GM18526 (cell line): ENCODE measurements around the gene TMEM14C.

Source experiments
- POLR2A ChIP-seq: IDR thresholded peaks from 3 replicates; pipeline ENCODE4 v1.6.1; 2011; ENCODE audit not compliant: insufficient read length; ENCODE audit errors: extremely low read depth

Gene TMEM14C

DNA sequence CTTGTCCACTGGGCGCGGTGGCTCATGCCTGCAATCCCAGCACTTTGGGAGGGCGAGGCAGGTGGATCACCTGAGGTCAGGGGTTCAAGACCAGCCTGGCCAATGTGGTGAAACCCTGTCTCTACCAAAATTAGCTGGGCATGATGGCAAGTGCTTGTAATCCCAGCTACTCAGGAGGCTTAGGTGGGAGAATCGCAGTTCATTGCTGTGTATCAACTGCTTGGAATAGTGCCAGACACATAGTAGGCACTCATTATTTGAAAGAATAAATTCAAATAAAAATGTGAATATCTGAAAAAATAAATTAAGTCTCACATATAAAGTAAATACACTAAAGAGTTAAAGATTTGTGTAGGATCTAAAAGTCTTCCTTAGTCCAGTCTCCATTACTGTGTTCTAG is 26.2 kb upstream of the TMEM14C start:
- TF ChIP-seq POLR2A: no peak

DNA sequence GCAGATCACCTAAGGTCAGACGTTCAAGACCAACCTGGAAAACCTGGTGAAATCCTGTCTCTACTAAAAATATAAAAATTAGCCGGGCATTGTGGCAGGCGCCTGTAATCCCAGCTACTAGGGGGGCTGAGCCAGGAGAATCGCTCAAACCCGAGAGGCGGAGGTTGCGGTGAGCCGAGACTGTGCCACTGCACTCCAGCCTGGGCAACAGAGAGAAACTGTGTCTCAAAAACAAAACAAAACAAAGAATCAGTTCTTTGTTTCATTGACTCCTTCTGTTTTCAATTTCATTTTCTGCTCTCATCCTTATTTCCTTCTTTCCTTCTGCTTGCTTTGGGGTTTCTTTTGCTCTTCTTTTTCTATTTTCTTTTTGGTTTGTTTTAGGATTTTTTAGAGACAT is 8.9 kb upstream of the TMEM14C start:
- no peak for TF ChIP-seq POLR2A

DNA sequence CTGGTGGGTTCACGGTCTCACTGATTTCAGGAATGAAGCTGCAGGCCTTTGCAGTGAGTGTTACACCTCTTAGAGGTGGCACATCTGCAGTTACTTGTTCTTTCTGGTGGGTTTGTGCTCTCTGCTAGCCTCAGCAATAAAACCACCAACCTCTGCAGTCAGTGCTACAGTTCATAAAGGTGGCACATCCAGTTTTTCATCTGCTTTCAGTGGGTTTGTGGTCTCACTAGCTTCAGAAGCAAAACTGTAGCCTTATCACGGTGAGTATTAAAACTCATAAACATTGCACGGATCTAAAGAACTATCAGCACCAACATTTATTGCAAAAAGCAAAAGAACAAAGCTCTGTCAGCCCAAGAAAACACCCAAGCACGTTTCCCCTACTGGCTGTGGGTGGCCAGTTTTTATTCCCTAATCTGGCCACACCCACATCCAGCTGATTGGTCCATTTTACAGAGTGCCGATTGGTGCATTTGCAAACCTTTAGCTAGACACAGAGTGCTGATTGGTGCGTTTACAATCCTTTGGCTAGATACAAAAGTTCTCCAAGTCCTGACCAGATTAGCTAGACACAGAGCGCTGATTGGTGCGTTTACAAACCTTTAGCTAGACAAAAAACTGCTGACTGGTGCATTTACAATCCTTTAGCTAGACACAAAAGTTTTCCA is 3.4 kb upstream of the TMEM14C start:
- TF ChIP-seq POLR2A: no peak

DNA sequence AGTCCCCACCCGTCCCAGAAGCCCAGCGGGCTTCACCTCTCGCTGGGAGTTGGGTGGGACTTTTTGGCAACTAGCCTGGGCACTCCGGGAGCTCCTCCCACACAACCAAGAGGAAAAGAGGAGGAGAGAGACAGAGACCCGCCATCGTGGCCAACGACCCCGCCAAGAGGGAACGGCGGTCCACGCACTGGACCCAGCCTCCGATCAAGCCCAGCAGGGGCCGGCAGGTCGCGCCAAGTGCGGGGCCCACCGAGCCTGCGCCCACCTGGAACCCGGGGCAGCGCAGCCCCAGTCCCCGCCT is 3.0 kb upstream of the TMEM14C start:
- no peak for TF ChIP-seq POLR2A

DNA sequence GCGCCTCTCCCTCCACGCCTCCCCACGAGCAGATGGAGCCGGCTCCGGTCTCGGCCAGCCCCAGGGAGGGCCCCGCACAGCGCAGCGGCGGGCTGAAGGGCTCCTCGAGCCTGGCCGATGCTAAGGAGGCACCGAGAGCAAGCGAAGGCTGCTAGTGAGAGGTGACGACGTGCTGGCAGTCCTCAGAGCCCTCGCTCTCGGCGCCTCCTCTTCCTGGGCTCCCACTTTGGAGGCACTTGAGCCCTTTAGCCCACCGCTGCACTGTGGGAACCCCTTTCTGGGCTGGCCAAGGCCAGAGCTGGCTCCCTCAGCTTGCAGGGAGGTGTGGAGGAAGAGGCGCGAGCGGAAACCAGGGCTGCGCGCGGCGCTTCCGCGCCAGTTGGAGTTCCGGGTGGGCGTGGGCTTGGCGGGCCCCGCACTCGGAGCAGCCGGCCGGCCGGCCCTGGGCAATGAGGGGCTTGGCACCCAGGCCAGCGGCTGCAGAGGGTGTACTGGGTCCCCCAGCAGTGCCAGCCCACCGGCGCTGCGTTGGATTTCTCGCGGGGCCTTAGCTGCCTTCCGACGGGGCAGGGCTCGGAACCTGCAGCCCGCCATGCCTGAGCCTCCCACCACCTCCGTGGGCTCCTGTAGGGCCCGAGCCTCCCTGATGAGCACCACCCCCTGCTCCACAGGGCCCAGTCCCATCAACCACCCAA is 2.5 kb upstream of the TMEM14C start:
- no peak for TF ChIP-seq POLR2A

DNA sequence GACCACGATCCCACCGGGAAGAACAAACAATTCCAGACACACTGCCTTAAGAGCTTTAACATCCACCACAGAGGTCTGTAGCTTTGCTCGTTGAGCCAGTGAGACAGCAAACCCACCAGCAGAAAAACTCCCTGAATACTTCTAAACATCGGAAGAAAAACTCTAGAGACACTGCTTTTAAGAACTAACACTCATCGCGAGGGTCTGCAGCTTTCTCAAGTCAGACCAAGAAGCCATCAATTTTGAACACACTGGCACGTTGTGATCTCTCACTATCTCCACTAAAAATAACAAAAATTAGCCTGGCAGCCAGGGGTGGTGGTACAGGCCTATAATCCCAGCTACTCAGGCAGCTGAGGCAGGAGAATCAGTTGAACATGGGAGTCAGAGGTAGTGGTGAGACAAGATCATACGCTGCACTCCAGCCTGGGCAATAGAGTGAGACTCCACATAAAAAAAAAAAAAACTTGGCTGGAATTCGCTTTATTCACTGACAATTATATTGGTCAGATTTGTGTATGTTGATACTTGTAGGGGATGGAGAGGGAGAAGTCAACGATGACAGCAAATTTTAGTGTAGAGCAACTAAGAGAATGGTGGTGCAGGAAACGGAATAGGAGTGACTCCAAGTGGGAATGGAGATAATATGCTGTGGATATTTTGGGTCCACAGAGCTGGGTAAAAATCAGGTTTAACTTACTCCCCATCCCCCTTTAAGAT is 860 bp upstream of the TMEM14C start:
- TF ChIP-seq POLR2A: no peak

DNA sequence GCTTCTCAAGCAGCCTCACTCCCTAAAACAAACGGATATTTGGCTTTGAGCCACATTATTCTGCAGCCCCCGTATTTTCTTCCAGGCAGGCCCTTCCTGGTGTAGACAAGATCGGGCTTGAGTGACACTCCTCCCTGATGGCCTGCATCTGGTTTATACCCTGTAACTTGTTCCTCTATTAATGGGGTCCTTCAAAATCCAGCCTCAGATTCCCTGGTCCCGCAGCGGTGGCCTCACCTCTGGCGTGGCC is 375 bp upstream of the TMEM14C start:
- TF ChIP-seq POLR2A: no peak

DNA sequence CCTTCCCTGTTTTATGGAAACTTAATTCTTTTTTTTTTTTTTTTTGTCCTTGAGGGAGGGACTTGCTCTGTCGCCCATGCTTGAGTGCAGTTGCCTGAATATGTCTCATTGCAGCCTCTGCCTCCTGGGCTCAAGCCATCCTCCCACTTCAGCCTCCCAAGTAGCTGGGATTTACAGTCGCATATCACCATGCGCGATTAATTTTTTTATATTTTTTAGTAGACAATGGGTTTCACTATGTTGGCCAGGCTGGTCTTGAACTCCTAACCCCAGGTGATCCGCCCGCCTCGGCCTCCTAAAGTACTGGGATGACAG is 654 bp downstream of the TMEM14C start:
- no peak for TF ChIP-seq POLR2A

DNA sequence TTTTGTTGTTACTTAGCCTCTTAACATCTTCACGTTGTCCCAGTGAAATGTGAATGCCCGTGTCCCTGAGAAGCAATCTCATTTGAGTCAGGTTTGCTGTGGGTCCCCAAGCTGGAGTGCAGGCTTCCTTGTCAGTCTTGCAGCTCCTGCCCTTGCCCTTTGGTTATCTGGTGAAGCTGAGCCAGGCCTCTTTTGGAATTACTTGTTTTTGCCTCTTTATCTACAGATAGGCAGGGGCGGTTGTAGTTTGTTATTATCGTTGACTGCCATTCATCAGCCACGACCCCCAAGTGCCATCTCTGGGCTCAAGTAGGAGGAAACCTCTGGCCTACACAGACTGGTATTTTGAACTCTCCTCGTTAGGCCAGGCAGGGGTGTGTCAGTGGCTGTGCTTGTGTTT is 2.2 kb downstream of the TMEM14C start:
- TF ChIP-seq POLR2A: no peak

DNA sequence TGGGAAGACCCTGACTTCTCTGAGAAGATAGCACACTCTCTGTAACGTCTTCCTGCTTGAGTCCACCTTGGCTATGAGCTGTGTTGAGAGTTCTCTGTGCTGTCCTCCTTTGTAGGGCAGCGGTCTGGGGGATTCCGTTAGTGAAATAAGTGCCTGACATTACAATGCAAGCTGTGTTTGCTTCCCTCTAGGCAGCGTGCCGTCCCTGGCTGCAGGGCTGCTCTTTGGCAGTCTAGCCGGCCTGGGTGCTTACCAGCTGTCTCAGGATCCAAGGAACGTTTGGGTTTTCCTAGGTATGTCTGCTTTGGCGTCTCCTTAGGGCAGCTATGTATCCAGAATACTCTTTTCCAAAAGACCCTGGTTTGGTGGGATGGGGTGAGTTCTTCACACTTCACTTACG is 2.8 kb downstream of the TMEM14C start:
- no peak for TF ChIP-seq POLR2A

DNA sequence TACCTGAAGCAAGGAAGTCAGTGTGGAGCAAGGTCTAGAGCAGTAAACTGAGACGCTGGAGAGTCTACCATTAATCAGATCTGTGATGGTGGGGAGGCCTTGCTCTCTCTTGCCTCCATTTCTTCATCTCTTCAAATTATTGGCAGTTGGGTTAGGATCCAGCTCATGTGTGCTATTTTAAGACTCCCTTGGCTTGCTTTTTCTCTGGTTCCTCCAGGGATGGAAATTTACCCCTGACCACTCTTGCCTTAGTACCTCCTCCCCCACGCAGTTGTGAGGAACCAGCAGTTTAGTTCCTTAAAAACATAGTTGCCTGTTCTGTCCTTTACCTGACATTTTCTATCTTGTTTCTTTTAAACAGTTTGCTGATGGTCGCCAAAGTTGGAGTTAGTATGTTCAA is 7.4 kb downstream of the TMEM14C start:
- TF ChIP-seq POLR2A: no peak

DNA sequence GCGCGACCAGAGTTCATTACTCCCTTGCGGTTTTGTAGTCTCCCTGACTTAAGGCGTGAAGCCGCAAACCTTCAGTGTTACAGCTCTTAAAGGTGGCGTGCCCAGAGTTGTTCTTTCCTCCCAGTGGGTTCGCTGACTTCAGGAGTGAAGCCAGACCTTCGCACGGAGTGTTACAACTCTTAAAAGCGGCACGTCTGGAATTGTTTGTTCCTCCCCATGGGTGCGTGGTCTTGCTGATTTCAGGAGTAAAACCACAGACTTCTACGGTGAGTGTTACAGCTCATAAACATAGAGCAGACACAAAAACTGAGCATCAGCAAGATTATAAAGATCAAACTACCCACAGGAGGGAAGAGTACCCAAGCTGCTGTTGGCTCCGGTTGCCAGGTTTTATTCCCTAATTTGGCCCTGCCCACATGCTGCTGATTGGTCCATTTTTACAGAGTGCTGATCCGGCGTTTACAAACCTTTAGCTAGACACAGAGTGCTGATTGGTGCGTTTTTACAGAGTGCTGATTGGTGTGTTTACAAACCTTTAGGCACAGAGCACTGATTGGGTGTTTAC is 10.4 kb downstream of the TMEM14C start:
- TF ChIP-seq POLR2A: no peak

DNA sequence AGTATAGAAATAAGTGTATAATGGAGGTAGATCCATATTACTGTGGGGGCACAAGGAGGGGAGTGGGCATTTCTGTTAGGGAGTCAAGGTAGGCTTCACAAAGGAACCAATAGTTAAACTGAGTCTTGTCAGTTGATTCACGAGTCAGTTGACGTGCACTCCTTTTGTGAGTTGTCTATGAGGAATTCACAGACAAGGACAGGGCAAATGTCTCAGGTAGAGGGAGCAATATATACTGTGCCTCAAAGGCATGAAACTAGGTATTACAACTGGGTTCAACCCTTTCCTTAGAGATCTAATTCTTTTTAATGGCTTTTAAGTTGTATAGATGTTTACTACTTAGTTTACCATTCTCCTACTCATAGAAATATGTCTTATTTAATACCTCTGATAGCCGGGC is 11.0 kb downstream of the TMEM14C start:
- TF ChIP-seq POLR2A: no peak

DNA sequence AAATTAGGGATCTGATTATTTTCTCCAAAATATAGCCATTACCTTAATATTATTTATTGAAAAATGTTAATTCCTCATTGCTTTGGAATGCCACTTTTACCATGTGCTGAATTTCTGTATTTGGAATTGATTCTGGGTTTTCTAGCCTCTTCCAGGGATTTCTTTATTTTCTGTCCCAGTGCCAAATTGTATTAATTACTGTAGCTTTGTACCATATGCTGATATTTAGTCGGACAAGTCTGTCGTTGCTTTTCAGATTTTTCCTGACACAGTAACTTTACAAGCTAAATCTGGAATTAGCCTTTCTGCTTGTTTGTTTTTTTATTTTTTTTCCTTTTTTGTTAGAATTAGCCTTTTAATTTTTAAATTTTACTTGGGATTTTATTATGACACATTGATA is 13.9 kb downstream of the TMEM14C start:
- TF ChIP-seq POLR2A: no peak

DNA sequence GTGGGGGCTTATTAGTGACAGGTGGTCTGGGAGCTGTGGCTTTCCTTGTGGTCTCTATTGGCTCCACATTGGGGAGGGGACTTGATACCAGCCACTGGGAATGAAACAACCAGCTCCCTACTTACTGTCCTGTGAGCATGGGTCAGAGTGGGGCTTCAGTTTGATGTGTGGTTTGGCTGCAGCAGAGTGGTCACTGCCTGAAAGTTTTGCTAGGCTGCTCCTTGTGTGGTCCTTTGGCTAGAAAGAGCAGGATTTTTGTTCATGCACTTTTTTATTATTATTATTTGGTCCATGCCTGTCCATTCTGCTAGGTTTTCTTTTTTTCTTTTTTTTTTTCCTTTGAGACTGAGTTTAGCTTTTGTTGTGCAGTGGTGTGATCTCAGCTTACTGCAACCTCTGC is 17.2 kb downstream of the TMEM14C start:
- no peak for TF ChIP-seq POLR2A

DNA sequence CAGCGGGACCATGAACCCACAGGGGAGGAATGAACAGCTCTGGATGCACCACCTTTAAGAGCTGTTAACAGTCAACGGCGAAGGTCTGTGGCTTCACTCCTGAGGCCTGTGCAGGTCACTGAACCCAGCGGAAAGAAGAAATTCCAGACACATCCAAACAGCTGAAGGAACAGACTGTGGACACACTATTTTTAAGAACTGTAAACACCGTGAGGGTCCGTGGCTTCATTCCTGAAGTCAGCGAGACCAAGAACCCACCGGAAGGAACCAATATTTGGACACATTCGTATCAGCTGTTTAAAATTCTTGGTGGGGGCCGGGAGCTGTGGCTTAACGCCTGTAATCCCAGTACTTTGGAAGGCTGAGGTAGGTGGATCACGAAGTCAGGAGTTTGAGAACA is 19.4 kb downstream of the TMEM14C start:
- TF ChIP-seq POLR2A: no peak

DNA sequence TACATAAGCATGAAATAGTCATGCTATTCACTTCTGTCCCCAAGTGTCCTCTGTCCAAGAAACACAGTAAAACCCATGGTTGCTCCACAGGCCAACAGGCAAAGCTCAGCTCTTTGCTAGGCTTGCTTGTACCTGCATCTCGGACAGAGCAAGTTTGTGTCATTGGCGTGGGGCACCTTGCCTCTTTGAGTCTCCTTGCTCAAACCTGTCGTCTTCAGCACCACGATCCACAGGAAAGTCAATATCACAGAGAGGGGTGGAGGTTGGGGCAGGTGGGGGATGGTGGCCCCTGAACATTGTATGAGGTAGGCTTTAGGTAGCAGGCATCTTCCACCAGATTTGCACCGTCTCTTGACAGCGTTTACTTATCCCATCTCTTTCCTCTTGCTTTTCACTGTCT is 20.6 kb downstream of the TMEM14C start:
- no peak for TF ChIP-seq POLR2A
